Measurements from ENCODE around the gene PFKFB3.
"Not testable (repeated sequence)": the region's sequence is repeated elsewhere in the genome, so short reads cannot be mapped to it uniquely, and the experiment has no call there.

Gene PFKFB3

GRCh38 chr10:6185039-6185716 lies 17.6 kb upstream of the PFKFB3 start:
- ChIA-PET CTCF (no interaction called here), POLR2A (ENCODE audit: low non-redundant PET) (interaction anchor here (0.6 kb wide), 1 partner anchor 749 kb away, joined by 3 read pairs; no protein-coding TSS in a partner anchor)
- TF ChIP-seq, protein P1, sequence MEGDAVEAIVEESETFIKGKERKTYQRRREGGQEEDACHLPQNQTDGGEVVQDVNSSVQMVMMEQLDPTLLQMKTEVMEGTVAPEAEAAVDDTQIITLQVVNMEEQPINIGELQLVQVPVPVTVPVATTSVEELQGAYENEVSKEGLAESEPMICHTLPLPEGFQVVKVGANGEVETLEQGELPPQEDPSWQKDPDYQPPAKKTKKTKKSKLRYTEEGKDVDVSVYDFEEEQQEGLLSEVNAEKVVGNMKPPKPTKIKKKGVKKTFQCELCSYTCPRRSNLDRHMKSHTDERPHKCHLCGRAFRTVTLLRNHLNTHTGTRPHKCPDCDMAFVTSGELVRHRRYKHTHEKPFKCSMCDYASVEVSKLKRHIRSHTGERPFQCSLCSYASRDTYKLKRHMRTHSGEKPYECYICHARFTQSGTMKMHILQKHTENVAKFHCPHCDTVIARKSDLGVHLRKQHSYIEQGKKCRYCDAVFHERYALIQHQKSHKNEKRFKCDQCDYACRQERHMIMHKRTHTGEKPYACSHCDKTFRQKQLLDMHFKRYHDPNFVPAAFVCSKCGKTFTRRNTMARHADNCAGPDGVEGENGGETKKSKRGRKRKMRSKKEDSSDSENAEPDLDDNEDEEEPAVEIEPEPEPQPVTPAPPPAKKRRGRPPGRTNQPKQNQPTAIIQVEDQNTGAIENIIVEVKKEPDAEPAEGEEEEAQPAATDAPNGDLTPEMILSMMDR (conservative IDR thresholded peaks at IDR 0.05; ENCODE audit: low read depth) = no peak
- no peak overlapping the region for H3K27ac ChIP-seq
- DNase-seq (ENCODE audit: low spot score) = no peak

DNA sequence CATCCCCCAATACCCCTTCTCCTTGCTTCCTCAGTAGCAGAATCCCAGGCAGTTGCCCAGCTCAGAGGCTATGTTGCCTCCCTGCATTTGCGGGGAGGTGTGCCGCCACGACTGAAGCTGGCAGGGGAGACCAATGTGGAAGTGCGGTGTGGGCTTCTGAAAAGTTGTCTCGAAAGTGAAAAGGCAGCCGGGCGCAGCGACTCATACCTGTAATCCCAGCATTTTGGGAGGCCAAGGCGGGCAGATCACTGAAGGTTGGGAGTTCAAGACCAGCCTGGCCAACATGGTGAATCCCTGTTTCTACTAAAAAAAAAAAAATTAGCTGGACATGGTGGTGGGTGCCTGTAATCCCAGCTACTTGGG lies 15.9 kb upstream of the PFKFB3 start:
- CTCF ChIA-PET = interaction anchor here (0.7 to 1.2 kb wide), 2 partner anchors 16 to 1073 kb away, joined by 4 to 5 read pairs; partner anchors contain the start of gene PFKFB3
- TF ChIP-seq, protein P1 (conservative IDR thresholded peaks at IDR 0.05; ENCODE audit: low read depth) = no peak
- no peak for DNase-seq (ENCODE audit: low spot score)
- POLR2A ChIA-PET (ENCODE audit: low non-redundant PET) = no interaction called here
- no peak overlapping the region for H3K27ac ChIP-seq

DNA sequence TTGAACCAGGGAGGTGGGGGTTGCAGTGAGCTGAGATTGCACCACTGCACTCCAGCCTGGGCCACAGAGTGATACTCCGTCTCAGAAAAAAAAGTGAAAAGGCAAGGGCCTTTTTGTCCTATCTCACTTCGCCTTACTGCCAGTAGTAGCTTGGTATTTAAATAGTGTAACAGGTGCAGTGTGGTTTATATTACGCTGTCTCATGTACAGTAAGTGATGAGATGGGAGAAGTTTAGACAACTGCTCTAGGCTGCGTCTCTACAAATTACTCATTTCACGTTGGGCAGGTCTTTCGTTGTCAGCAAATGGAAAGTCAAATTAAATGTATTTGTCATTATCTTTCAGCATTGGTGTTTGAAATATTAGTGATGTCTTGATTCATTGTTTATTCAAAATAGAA lies 15.5 kb upstream of the PFKFB3 start:
- no peak overlapping the region for H3K27ac ChIP-seq
- TF ChIP-seq, protein P1 (conservative IDR thresholded peaks at IDR 0.05; ENCODE audit: low read depth) = no peak
- no peak for DNase-seq (ENCODE audit: low spot score)
- CTCF ChIA-PET = interaction anchor here (0.6 to 1.2 kb wide), 2 partner anchors 15 to 41 kb away, joined by 3 to 4 read pairs; partner anchors contain the start of gene PFKFB3
- POLR2A ChIA-PET (ENCODE audit: low non-redundant PET) = no interaction called here

GRCh38 chr10:6190033-6190432 lies 12.7 kb upstream of the PFKFB3 start:
- DNase-seq (ENCODE audit: low spot score); POLR2A ChIA-PET (ENCODE audit: low non-redundant PET); H3K27ac ChIP-seq: not testable (repeated sequence)
- CTCF ChIA-PET = interaction anchor here (0.6 to 2.3 kb wide), 3 partner anchors 8 to 1526 kb away, joined by 3 to 12 read pairs (median 8); partner anchors contain the start of gene PFKFB3

GRCh38 chr10:6191147-6191546 lies 11.6 kb upstream of the PFKFB3 start:
- POLR2A ChIA-PET (ENCODE audit: low non-redundant PET) = no interaction called here
- DNase-seq (ENCODE audit: low spot score) = no peak
- CTCF ChIA-PET = interaction anchor here (2.3 kb wide), 1 partner anchor 12 kb away, joined by 12 read pairs; the partner anchor contains the start of gene PFKFB3
- no peak overlapping the region for H3K27ac ChIP-seq
- TF ChIP-seq, protein P1 (conservative IDR thresholded peaks at IDR 0.05; ENCODE audit: low read depth) = no peak

DNA sequence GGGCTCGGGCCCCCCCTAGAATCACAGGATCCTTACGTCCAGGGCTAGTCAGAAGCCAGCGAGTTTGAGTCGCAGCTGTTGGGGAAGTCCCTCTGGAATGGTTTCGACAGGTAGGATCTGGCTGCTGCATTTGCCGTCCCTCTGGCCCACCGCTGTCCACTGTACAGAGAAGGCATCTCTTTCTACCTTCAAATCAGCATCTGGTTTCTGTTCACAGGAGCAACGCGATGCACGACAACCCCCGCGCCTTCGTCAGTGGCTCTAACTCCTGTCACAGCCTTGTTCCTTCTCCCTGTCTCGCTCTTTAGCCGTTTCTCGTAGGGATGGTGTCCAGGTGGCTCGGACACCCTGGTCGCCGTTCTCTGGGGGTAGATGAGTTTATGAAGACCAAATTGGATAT lies 11.2 kb upstream of the PFKFB3 start:
- TF ChIP-seq, protein P1 (conservative IDR thresholded peaks at IDR 0.05; ENCODE audit: low read depth) = no peak
- H3K27ac ChIP-seq = no peak overlapping the region
- CTCF ChIA-PET = interaction anchor here (2.3 kb wide), 1 partner anchor 11 kb away, joined by 12 read pairs; the partner anchor contains the start of gene PFKFB3
- POLR2A ChIA-PET (ENCODE audit: low non-redundant PET) = no interaction called here
- no peak for DNase-seq (ENCODE audit: low spot score)

GRCh38 chr10:6193342-6193741 lies 9.4 kb upstream of the PFKFB3 start:
- POLR2A ChIA-PET (ENCODE audit: low non-redundant PET); DNase-seq (ENCODE audit: low spot score); H3K27ac ChIP-seq: not testable (repeated sequence)
- CTCF ChIA-PET = interaction anchor here (0.6 to 1.6 kb wide), 2 partner anchors 9 to 56 kb away, joined by 3 to 7 read pairs; partner anchors contain the start of gene PFKFB3
